Heart left ventricle (tissue), 13 donors: Measurements from ENCODE around the gene GTPBP6.

ENCODE experiments used
- CTCF ChIP-seq, 12 donors: fragments of 200-600 bp; sonication (generic) in 4 of 12; IDR thresholded peaks; one replicate each; pipeline versions ENCODE4 v1.5.0 to v1.8.0; 2018 to 2022; ENCODE audit warnings: antibody characterized with exemption in 12 of 12, mild to moderate bottlenecking in 5 of 12
- POLR2A ChIP-seq, 2 donors: fragments of 450-650 bp; IDR thresholded peaks; one replicate each; pipeline ENCODE4 v1.6.1; 2017; ENCODE audit warnings: antibody characterized with exemption in 2 of 2, mild to moderate bottlenecking in 2 of 2, moderate library complexity in 2 of 2
- donor health status: ischemic (EF 13 %, LVEDD 7.1; RV severe dilation, severe dysfunction).
- donor health status: DM: no; HTN: yes; CAD: no.
- donor health status: DM: no; HTN: no; CAD: no.
- donor health status: ischemic (EF 25% LVEDD 6.9; RV normal size, moderate dysfunction).
- donor health status: ischemic (EF 25% LVEDD 5.7; RV mildly dilated, moderate dysfunction).
- donor health status: ischemic (EF 35%, LVEDD 5.7; RV mildly dilated, moderate dysfunction).
- donor health status: nonischemic (EF 11% LVEDD 7.7; RV severe dilation, severe dysfunction).
- donor health status: DM: yes; HTN: yes; CAD: no.
- donor health status: PGD.
- donor health status: ischemic (EF 29% LVEDD 5.4; RV normal size, mild dysfunction).
- donor health status: nonischemic (EF 23%, LVEDD 6.1; RV moderate dilation, normal function).

- TF ChIP-seq CTCF (IDR thresholded peaks at IDR 0.05) = no peak
- TF ChIP-seq POLR2A (IDR thresholded peaks at IDR 0.05) = no peak
Measured at GRCh38 chrX:331151-331824, 12.7 kb upstream of the GTPBP6 start.
